ENCODE measurements around the gene MCTP1.

MCTP1 gene

DNA sequence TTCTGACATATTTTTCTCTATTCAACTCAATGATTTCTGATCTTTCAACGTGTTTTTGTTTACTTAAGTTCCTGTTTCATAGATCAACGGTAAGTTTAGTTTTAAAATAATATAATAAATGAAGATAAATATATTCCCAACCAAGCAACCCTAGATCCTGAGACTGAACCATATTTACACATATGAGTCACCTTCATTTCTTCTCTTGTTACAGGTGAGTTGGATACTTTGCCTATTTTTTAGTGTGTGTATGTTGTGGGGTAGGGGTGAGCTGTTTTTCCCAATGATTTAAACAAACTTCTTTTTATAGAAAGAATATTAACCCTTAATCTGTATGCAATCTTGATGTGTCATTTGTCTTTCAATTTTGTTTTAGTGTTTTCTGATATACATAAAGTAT, 186.9 kb downstream of the MCTP1 start:
- Histone ChIP-seq H2AFZ (no peak overlapping the region), H3K4me1 (no peaks in the 10 kb centered on the region)

GRCh38 chr5:95093211-95093610, 191.7 kb downstream of the MCTP1 start:
- TF ChIP-seq, protein P1, sequence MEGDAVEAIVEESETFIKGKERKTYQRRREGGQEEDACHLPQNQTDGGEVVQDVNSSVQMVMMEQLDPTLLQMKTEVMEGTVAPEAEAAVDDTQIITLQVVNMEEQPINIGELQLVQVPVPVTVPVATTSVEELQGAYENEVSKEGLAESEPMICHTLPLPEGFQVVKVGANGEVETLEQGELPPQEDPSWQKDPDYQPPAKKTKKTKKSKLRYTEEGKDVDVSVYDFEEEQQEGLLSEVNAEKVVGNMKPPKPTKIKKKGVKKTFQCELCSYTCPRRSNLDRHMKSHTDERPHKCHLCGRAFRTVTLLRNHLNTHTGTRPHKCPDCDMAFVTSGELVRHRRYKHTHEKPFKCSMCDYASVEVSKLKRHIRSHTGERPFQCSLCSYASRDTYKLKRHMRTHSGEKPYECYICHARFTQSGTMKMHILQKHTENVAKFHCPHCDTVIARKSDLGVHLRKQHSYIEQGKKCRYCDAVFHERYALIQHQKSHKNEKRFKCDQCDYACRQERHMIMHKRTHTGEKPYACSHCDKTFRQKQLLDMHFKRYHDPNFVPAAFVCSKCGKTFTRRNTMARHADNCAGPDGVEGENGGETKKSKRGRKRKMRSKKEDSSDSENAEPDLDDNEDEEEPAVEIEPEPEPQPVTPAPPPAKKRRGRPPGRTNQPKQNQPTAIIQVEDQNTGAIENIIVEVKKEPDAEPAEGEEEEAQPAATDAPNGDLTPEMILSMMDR (IDR thresholded peaks at IDR 0.05) = no peak
- Histone ChIP-seq H3K4me1 (no peaks in the 10 kb centered on the region), H3K9me3 (ENCODE audit: control insufficient read depth, low read length) (peaks cover 3% of the 10 kb centered on the region), H3K79me2 (no peaks in the 10 kb centered on the region), H3K4me2 (ENCODE audit: low read length) (no peak overlapping the region), H3K4me3 (ENCODE audit: low read depth, low read length) (no peak overlapping the region), H3K27me3 (ENCODE audit: control insufficient read depth, insufficient read depth, low read length) (no peaks in the 10 kb centered on the region), H3K27ac (no peak overlapping the region), H2AFZ (no peak overlapping the region), H3K9ac (no peak overlapping the region), H3K36me3 (ENCODE audit: control insufficient read depth, insufficient read depth, low read length) (no peaks in the 10 kb centered on the region)

More for the DNA sequence above, 186.9 kb downstream of the MCTP1 start:
- Histone ChIP-seq H3K27ac (no peak overlapping the region), H3K9ac (no peak overlapping the region), H3K36me3 (ENCODE audit: control insufficient read depth, insufficient read depth, low read length) (no peaks in the 10 kb centered on the region), H3K9me3 (ENCODE audit: control insufficient read depth, low read length) (no peaks in the 10 kb centered on the region), H3K4me3 (ENCODE audit: low read depth, low read length) (no peak overlapping the region), H3K27me3 (ENCODE audit: control insufficient read depth, insufficient read depth, low read length) (no peaks in the 10 kb centered on the region), H3K4me2 (ENCODE audit: low read length) (no peak overlapping the region), H3K79me2 (no peaks in the 10 kb centered on the region)
- TF ChIP-seq, protein P1 (IDR thresholded peaks at IDR 0.05) = no peak

- no peak overlapping the region for H3K4me3 ChIP-seq (ENCODE audit: low read depth, low read length)
- no peak overlapping the region for H3K27ac ChIP-seq
- H3K9ac ChIP-seq = no peak overlapping the region
- no peaks in the 10 kb centered on the region for H3K27me3 ChIP-seq (ENCODE audit: control insufficient read depth, insufficient read depth, low read length)
- H3K79me2 ChIP-seq = no peaks in the 10 kb centered on the region
- peaks cover 3% of the 10 kb centered on the region for H3K9me3 ChIP-seq (ENCODE audit: control insufficient read depth, low read length)
- TF ChIP-seq, protein P1 (IDR thresholded peaks at IDR 0.05) = no peak
- H2AFZ ChIP-seq = no peak overlapping the region
- H3K36me3 ChIP-seq (ENCODE audit: control insufficient read depth, insufficient read depth, low read length) = no peaks in the 10 kb centered on the region
- no peaks in the 10 kb centered on the region for H3K4me1 ChIP-seq
- H3K4me2 ChIP-seq (ENCODE audit: low read length) = no peak overlapping the region
Observed at GRCh38 chr5:95090774-95091173, 194.1 kb downstream of the MCTP1 start.

GRCh38 chr5:95087816-95088317, 197.0 kb downstream of the MCTP1 start:
- no peaks in the 10 kb centered on the region for H3K4me1 ChIP-seq
- no peak overlapping the region for H3K9ac ChIP-seq
- no peaks in the 10 kb centered on the region for H3K79me2 ChIP-seq
- no peak overlapping the region for H3K27ac ChIP-seq
- no peaks in the 10 kb centered on the region for H3K36me3 ChIP-seq (ENCODE audit: control insufficient read depth, insufficient read depth, low read length)
- no peaks in the 10 kb centered on the region for H3K27me3 ChIP-seq (ENCODE audit: control insufficient read depth, insufficient read depth, low read length)
- H3K4me2 ChIP-seq (ENCODE audit: low read length) = no peak overlapping the region
- TF ChIP-seq, protein P1 (IDR thresholded peaks at IDR 0.05) = no peak
- H3K9me3 ChIP-seq (ENCODE audit: control insufficient read depth, low read length) = peaks cover 3% of the 10 kb centered on the region
- H3K4me3 ChIP-seq (ENCODE audit: low read depth, low read length) = no peak overlapping the region
- H2AFZ ChIP-seq = no peak overlapping the region

Data from parathyroid adenoma (tissue), 2 donors.